Astrocyte of the spinal cord (primary cell): ENCODE data around the gene FARP1.

Source experiments
- DNase-seq: peaks from one replicate; pipeline ENCODE4 v3.0.0; 2011; ENCODE audit warnings: low read depth, low spot score
- H3K4me3 ChIP-seq: 2 replicates; pipeline ENCODE4 v1.5.1; 2011; ENCODE audit warnings: low read depth, mild to moderate bottlenecking, low read length, moderate library complexity
- in situ Hi-C: cut with HindIII; loops from 2 replicates; pipeline ENCODE4 v1.10.0; 2017; ENCODE audit warnings: low sequenced_read_pairs
- TF ChIP-seq, protein P1 (sequence below): IDR thresholded peaks from 2 replicates; pipeline ENCODE4 v1.5.1; 2012; ENCODE audit warnings: low read depth, mild to moderate bottlenecking, low read length, inconsistent platforms

The FARP1 gene

DNA sequence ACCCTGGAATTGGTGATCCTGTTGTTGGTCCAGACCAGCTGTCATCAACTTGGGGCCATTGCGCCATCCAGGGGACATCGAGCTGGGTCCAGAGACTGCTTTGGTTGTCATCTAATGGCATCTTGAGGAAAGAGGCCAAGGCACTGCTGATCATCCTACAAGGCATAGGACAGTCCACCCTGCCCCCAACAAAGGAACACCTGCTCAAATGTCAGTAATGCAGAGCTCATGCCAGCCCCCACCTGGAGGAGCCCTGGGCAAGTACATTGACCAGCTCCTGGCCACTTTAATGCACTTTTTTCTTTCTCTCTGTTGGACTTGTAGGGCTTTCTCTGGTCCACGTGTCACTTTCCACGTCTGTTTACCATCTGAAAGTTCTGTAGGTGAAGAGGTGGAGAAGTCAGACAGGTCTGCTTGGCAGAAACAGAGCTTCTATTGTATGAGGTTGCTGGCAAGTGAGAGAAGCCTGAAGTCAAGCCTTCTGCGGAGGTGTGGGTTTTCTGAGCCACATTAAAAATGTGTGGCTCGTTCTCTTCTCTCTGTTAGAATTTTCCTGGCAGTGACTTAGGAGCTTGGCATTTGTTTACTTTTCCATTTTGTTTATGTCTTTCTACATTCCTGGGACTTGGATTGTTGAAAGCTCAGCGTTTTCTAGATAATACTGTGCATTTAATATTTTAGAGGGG lies 158.2 kb downstream of the FARP1 start:
- TF ChIP-seq, protein P1, sequence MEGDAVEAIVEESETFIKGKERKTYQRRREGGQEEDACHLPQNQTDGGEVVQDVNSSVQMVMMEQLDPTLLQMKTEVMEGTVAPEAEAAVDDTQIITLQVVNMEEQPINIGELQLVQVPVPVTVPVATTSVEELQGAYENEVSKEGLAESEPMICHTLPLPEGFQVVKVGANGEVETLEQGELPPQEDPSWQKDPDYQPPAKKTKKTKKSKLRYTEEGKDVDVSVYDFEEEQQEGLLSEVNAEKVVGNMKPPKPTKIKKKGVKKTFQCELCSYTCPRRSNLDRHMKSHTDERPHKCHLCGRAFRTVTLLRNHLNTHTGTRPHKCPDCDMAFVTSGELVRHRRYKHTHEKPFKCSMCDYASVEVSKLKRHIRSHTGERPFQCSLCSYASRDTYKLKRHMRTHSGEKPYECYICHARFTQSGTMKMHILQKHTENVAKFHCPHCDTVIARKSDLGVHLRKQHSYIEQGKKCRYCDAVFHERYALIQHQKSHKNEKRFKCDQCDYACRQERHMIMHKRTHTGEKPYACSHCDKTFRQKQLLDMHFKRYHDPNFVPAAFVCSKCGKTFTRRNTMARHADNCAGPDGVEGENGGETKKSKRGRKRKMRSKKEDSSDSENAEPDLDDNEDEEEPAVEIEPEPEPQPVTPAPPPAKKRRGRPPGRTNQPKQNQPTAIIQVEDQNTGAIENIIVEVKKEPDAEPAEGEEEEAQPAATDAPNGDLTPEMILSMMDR: no peak
- H3K4me3 ChIP-seq: no peak overlapping the region
- in situ Hi-C loops: no loop called here
- DNase-seq: peak; percentile 75

DNA sequence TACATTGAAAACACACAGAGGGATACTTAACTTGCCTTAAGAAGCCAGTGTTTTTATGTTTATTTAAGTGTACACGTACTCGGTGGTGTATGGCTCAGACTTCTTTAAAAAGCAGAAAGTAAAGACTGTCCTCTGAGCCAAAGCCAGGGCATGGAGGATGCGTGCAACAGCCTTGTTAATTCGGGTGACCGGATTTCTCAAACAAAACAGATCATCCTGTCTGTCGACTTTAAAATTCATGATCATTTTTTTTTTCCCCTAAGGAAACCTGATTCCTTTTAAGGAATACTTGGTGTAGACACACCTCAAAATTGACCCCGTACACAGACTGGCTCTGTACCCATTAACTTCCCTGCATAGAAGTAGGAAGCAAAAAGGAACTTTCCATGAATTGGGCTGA lies 158.8 kb downstream of the FARP1 start:
- TF ChIP-seq, protein P1: no peak
- no peak overlapping the region for H3K4me3 ChIP-seq
- peak; percentile 48 for DNase-seq
- in situ Hi-C loops: no loop called here

DNA sequence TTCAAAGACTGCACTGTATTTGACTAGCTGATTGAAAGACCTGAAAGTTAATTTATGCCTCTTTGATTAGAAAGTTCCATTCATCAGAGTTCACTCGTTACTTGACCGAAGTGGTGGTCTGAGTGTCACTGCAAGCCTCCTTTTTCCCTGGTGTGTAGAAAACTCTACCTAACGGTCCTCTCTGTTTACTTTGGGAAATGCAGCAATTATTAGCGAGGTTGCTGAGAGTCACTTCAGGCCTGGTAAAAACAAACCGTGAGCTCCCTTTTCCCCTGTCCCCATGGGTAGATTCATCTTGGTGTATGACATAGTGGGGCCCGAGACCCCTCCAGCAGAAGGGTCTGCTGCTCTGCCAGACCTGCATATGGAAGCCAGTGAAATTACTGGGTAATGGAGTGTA lies 161.0 kb downstream of the FARP1 start:
- in situ Hi-C loops: no loop called here
- no peak overlapping the region for H3K4me3 ChIP-seq
- DNase-seq: no peak
- TF ChIP-seq, protein P1: no peak

DNA sequence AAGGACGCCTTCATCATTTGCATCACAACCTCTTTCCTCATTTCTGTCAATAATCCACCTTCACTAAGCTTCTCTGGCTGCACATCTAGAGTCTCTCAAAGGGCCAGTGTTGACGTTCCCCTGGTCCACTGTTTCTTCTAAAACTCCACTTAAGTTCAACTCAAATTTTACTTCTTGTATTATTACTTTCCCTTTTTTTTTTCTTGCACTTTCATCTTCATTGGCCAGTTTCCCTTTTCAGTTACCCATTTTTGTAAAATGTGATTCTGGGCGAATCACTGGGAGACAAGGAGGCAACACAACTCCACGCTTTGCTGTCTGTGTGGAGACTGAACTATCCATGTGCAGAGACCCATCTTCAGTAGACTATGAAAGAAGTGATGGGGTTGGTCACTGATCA lies 162.8 kb downstream of the FARP1 start:
- in situ Hi-C loops: no loop called here
- TF ChIP-seq, protein P1: no peak
- no peak for DNase-seq
- H3K4me3 ChIP-seq: no peak overlapping the region

DNA sequence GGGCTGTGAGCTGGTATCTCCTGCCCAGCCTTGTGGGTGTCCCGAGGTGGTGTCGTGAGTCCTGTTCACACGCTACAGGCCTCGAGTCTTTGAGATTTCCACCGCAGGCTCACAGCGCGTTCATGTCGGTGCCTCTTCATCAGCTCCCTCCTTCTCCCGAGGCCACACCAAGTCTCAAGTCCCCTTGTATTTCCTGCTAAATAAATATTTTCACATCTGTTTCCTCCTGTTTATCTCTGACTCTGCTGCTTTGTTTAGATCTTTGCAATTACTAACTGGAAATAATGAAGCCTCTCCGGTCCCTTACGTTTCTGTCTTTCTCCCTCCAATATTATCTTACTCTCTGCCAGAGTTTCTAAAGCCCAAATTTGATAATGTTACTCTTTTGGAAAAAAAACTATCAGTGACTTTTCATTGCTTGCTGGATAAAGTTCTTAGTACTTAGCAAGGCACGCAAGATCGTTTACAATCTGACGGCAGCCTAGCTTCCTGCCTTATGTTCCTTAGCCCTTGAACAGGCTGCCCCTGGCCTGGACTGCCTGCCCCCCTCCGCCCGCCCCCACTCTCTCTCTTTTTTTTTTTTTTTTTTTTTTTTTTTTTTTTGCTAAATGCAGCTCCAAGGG lies 164.7 kb downstream of the FARP1 start:
- no peak for DNase-seq
- in situ Hi-C loops: no loop called here
- TF ChIP-seq, protein P1: no peak
- H3K4me3 ChIP-seq: no peak overlapping the region

DNA sequence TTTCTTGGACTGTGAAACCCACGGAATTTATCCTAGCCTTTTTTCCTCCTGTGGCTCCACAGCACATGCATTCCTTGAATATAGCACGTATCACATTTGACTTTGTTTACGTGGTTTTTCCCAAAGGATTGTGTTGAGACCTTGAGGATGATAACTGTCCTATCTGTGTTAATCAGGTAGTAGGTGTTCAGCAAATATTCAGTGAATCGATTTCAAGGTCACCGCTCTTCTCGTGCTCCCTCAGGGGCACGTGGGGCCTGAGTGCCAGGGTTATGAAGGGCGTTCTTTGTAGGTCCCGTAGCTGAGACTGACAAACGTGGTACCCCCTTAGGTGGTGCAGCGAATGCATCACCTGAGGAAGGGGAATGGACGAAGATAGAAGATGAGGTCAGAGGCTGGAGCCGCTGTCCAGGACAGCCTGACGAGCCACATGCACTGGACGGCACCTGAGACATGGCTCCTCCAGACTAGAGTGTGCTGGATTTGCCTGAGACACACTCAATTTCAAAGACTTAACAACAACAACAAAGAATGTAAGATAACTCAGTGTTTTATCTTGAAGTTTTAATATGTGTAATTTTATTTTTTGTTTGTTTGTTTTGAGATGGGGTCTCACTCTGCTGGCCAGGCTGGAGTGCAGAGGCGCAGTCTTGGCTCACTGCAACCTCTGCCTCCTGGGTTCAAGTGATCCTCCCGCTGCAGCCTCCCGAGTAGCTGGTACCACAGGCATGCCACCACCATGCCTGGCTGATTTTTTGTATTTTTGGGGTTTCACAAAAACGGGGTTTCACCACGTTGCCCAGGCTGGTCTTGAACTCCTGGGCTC lies 165.4 kb downstream of the FARP1 start:
- TF ChIP-seq, protein P1: no peak
- DNase-seq: no peak
- H3K4me3 ChIP-seq: no peak overlapping the region
- in situ Hi-C loops: no loop called here
